Measurements from ENCODE around the gene AMBRA1. TPM values are rescaled to one million over a fixed set of nuclear protein-coding genes. Genes with fewer than 3 reads are reported as not detected.

AMBRA1 gene
- total and polyA plus RNA-seq, 2 of the 8 experiments (the other 6 are each of a cell fraction or from before 2014, with no cell fraction given) = 14.2 to 37.4 TPM

- Histone ChIP-seq H4K91ac (replicated peaks; ENCODE audit: insufficient read length, low read length) (no peak overlapping the region), H3K4me1 (replicated peaks in 1 of 4; ENCODE audit: control insufficient read depth in 3 of 4, insufficient read depth in 4 of 4, low read length in 3 of 4) (no peaks in the 10 kb centered on the region), H3K4ac (replicated peaks; ENCODE audit: insufficient read length, low read depth, low read length) (no peak overlapping the region), H2AK5ac (ENCODE audit: low read depth, low read length) (no peak overlapping the region), H4K5ac (ENCODE audit: insufficient read length, low read depth, low read length) (no peak overlapping the region), H2BK15ac (ENCODE audit: low read length) (no peak overlapping the region), H3K36me3 (ENCODE audit: control insufficient read depth in 2 of 4, insufficient read depth in 4 of 4, low read length in 3 of 4) (no peaks in the 10 kb centered on the region), H3K27ac (ENCODE audit: low read depth, low read length) (no peak overlapping the region), H4K20me1 (replicated peaks in 1 of 2; ENCODE audit: control insufficient read depth in 1 of 2, insufficient read depth in 2 of 2, low read length in 2 of 2) (peaks cover 0 to 3% of the 10 kb centered on the region in 2 experiments), H2BK120ac (replicated peaks; ENCODE audit: low read depth, low read length) (no peak overlapping the region), H3K9ac (replicated peaks in 1 of 4; ENCODE audit: extremely low read depth in 1 of 4, low read depth in 3 of 4, low read length in 3 of 4) (no peak overlapping the region), H2AFZ (ENCODE audit: low read length) (no peak overlapping the region), H4K8ac (ENCODE audit: extremely low read depth, insufficient read depth, low read length) (no peak overlapping the region), H2BK12ac (ENCODE audit: low read depth, low read length) (no peak overlapping the region), H2BK5ac (ENCODE audit: low read depth, low read length) (no peak overlapping the region), H3K23me2 (ENCODE audit: low read depth, low read length) (no peaks in the 10 kb centered on the region), H3K79me1 (ENCODE audit: low read depth, low read length) (peaks cover 2% of the 10 kb centered on the region; the same call in 1 of the 2 replicates), H3K14ac (ENCODE audit: insufficient read length) (no peak overlapping the region), H3K4me2 (ENCODE audit: insufficient read depth in 1 of 2, low read depth in 2 of 2, low read length in 2 of 2) (no peak overlapping the region), H3K9me3 (ENCODE audit: insufficient read depth in 2 of 2, low read depth in 1 of 2, low read length in 1 of 2) (no peaks in the 10 kb centered on the region), H3K56ac (replicated peaks; ENCODE audit: insufficient read length, low read depth, low read length) (no peak overlapping the region), H3K4me3 (ENCODE audit: extremely low read depth in 1 of 4, insufficient read depth in 2 of 4, low read depth in 3 of 4, low read length in 4 of 4) (no peak overlapping the region), H3K27me3 (replicated peaks in 1 of 4; ENCODE audit: control insufficient read depth in 3 of 4, extremely low read depth in 1 of 4, insufficient read depth in 3 of 4, low read length in 3 of 4) (no peaks in the 10 kb centered on the region), H3K79me2 (ENCODE audit: control insufficient read depth in 1 of 2, insufficient read depth in 2 of 2, low read length in 2 of 2) (no peaks in the 10 kb centered on the region), H2BK20ac (ENCODE audit: low read length) (no peak overlapping the region), H3K23ac (ENCODE audit: insufficient read length) (no peak overlapping the region), H3K18ac (ENCODE audit: extremely low read depth, low read length) (no peak overlapping the region)
- TF ChIP-seq POLR2AphosphoS5 (IDR thresholded peaks at IDR 0.05; ENCODE audit: low read depth, low read length) = no peak
- 97% methylated on average over 5 of the region's 5 CpGs; no CpG with 5 or more reads in 1 of the 2 experiments for WGBS, 2 experiments (ENCODE audit: extremely low coverage in 1 of 2, insufficient coverage in 1 of 2, insufficient read length in 1 of 2, insufficient replicate concordance in 2 of 2, low coverage in 1 of 2, low lambda C conversion rate in 2 of 2, missing lambda C conversion rate in 1 of 2)
- DNase-seq (ENCODE audit: low read depth in 1 of 2, low spot score in 2 of 2) (no peak), FAIRE-seq (no peak)
- CTCF ChIA-PET (ENCODE audit: partially characterized antibody) = interaction anchor here (0.5 to 3.5 kb wide), 7 partner anchors 10 to 66 kb away, joined by 3 to 33 read pairs (median 3); no protein-coding TSS in a partner anchor
- POLR2A ChIA-PET (ENCODE audit: partially characterized antibody) = interaction anchor here (0.6 to 1.9 kb wide), 2 partner anchors 20 to 47 kb away, joined by 3 to 5 read pairs; no protein-coding TSS in a partner anchor
Observed at GRCh38 chr11:46475926-46476545, 117.8 kb downstream of the AMBRA1 start.

All from H1 (cell line).